Choroid plexus epithelial cell (primary cell): Measurements from ENCODE around the gene RETSAT.
A peak's percentile ranks its signal among the peaks of the same experiment; 100 is the strongest.
"Not testable (repeated sequence)": the region's sequence is repeated elsewhere in the genome, so short reads cannot be mapped to it uniquely, and the experiment has no call there.

Experiments used
- DNase-seq: peaks from one replicate; pipeline ENCODE4 v3.0.0-alpha.2; 2010; ENCODE audit warnings: low read depth
- H3K4me3 ChIP-seq: 2 replicates; pipeline ENCODE4 v1.5.1; 2011; ENCODE audit warnings: low read depth, mild to moderate bottlenecking, control low read depth, low read length, moderate library complexity
- TF ChIP-seq, protein P1 (sequence below): conservative IDR thresholded peaks from 2 replicates; pipeline ENCODE4 v1.5.1; 2011; ENCODE audit warnings: low read depth, mild to moderate bottlenecking, control low read depth, inconsistent platforms, low read length, moderate library complexity

Gene RETSAT

DNA sequence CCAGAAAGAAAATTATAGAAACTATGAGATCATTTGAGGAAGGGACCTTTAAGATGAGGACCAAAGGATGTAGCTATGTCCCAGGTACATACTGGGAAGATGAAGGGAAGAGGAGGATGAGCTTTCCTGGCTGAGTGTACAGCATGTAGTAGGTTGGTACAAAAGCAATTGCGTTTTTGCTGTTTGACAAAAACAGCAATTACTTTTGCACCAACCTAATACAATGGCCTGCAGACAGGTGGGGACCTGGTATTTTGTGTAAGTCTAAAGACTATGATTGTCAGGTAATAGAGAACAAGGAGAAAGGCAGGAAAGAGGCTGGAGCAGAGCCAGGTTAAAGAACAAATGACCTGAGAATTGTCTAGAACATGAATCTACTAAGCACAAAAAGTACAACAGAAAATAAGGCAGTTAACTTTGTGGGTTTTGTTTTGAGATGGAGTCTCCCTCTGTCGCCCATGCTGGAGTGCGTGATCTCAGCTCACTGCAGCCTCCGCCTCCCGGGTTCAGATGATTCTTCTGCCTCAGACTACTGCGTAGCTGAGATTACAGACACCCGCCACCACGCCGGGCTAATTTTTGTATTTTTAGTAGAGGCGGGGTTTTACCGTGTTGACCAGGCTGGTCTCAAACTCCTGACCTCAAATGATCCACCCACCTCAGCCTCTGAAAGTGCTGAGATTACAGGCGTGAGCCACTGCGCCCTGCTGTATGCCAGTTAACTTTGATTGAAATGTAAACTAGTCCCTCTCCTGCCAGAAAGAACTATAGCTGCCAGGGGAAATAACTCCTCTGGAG, 23.3 kb downstream of the RETSAT start:
- DNase-seq: no peak
- H3K4me3 ChIP-seq: no peak overlapping the region
- TF ChIP-seq, protein P1, sequence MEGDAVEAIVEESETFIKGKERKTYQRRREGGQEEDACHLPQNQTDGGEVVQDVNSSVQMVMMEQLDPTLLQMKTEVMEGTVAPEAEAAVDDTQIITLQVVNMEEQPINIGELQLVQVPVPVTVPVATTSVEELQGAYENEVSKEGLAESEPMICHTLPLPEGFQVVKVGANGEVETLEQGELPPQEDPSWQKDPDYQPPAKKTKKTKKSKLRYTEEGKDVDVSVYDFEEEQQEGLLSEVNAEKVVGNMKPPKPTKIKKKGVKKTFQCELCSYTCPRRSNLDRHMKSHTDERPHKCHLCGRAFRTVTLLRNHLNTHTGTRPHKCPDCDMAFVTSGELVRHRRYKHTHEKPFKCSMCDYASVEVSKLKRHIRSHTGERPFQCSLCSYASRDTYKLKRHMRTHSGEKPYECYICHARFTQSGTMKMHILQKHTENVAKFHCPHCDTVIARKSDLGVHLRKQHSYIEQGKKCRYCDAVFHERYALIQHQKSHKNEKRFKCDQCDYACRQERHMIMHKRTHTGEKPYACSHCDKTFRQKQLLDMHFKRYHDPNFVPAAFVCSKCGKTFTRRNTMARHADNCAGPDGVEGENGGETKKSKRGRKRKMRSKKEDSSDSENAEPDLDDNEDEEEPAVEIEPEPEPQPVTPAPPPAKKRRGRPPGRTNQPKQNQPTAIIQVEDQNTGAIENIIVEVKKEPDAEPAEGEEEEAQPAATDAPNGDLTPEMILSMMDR: no peak

DNA sequence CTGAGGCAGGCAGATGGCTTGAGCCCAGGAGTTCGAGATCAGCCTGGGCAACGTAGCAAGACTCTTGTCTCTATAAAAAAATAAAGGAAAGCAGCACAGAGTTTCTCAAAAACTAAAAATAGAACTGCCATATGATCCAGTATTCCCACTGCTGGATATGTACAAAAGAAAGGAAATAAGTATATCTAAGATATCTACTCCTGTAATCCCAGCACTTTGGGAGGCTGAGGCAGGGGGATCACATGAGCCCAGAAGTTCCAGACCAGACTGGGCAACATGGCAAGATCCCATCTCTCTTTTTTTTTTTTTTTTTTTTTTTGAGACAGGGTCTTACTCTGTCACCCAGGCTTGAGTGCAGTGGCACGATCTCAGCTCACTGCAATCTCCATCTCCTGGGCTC, 24.6 kb downstream of the RETSAT start:
- not testable (repeated sequence) for H3K4me3 ChIP-seq, DNase-seq

DNA sequence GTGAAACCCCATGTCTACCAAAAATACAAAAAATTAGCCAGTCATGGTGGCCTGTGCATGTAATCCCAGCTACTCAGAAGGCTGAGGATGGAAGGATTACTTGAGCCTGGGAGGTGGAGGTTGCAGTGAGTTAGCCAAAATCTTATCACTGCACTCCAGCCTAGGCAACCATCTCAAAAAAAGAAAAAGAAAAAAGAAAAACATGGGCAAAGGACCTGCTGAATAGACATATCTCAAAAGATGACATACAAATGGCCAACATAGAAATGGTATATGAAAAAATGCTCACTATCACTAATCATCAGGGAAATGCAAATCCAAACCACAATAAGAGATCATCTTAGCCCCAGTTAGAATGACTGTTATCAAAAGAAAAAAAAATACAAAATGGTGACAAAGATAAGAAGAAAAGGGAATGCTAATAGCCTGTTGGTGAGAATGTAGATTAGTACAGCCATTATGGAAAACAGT, 25.1 kb downstream of the RETSAT start:
- TF ChIP-seq, protein P1: no peak
- DNase-seq: no peak
- H3K4me3 ChIP-seq: no peak overlapping the region

DNA sequence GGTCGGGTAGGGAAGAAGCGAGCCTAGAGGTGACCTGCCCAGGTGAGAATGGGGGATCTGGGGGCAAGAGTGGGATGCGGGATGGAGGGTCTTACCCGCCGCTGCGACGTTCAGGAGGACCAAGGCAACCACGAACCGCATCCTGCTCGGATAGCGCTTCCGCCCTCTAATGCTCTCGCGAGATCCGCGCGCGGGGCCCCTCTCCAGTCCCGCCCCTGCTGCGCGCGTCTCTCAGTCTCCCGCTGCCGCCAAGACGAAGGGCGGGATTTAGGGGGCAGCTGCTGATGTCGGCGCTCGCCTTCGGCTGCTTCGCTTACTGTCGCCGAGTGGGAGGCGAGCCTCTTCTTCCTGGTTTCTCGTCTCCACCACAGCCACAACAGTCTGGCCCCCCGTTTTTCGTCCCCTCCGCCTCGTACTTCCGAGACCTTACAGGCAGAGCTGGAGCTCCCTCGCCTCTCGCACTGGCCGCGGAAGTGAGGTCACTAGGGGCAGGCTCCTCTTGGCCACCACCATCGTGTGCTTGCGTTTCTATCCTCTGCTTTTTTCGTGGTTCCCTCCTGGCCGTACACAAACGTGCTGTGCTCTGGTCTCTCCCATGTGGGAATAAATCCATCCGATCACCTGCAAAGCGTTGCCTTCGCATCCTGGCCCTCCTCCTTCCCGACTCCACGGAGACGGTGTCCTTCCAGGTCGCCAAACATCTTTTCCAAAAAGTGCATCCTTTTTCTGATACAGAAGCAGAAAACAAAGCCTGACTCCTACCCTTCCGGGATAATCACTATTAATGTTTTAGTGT, 26.3 kb downstream of the RETSAT start, which contains the start of gene TGOLN2:
Gene TGOLN2, minus strand, starts transcription at position 168 of the 796 bp plus-strand sequence. Its CDS starts 27 bp downstream, at position 141.
- peak; percentile 92 for DNase-seq
- peak within 1 kb of the TSS; percentile 91 for H3K4me3 ChIP-seq
- TF ChIP-seq, protein P1: peak; percentile 7

DNA sequence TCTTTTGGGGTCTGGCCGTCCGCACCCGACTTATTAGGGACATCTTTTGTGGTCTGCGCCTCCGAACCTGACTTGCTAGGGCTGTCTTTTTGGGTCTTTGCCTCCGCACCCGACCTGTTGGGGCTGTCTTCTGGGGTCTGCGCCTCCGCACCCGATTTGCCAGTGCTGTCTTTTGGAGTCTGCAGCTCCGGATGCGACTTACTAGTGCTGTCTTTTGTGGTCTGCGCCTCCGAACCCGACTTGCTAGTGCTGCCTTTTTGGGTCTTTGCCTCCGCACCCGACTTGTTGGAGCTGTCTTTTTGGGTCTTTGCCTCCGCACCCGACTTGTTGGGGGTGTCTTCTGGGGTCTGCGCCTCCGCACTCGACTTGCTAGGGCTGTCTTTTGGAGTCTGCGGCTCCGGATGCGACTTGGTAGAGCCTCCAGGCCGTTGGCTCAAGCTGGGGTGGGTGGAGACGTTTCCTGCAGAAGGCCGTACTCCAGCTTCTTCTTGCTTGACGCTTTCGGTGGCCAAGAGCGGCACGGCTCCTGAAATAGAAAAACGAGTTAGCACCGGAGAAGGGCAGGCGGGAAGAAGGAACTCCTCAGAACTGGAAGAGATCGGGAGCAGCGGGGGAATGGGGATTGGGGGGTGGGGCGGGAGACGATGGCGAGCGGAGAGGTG, 27.0 kb downstream of the RETSAT start:
- peak overlapping the region; percentile 91 for H3K4me3 ChIP-seq

DNA sequence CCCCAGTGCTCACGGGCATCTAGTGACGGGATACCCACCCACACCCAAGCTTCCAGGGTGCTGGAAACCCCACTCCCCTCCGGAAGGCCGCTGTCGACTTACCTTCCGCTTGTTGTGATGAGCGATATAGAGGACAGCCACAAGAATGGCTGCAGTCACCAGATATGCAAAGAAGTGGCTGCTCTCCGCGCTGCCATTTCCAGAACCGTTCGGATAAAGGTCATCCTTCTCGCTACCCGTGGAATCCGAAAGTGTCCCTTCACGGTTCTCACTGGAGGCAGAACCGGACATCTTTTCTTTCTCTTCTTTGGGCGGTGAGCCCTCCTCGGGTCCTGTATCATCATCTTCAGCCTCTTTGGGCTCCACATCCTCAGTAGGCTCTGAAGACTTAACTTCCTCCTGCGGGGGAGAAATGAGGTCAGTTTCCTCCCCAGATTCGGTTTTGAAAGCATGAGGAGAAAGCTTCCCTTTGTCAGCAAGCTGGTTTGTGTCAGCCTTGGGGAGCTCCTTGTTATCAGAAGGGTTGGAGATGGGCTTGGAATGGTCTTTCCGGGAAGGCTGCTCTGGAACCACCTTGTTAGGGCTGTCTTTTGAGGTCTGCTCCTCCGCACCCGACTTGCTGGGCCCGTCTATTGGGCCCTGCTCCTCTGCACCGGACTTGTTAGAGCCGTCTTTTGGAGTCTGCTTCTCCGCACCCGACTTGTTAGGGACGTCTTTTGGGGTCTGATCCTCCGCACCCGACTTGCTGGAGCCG, 27.7 kb downstream of the RETSAT start:
- peak overlapping the region; percentile 91 for H3K4me3 ChIP-seq
- TF ChIP-seq, protein P1: no peak
- DNase-seq: peak; percentile 30

More for the DNA sequence above, 27.0 kb downstream of the RETSAT start:
- TF ChIP-seq, protein P1: no peak
- peak; percentile 65 for DNase-seq
